GM06990 (cell line): ENCODE data around the gene KIF12.

Experiments used
- DNase-seq: peaks from one replicate; pipeline ENCODE4 v3.0.0-alpha.2; 2011; ENCODE audit not compliant: insufficient read length; ENCODE audit errors: extremely low read depth
- H3K27me3 ChIP-seq: replicated peaks from 2 replicates; pipeline ENCODE4 v1.6.0; 2011; ENCODE audit warnings: low read length; ENCODE audit not compliant: control insufficient read depth, insufficient read depth
- H3K36me3 ChIP-seq: 2 replicates; pipeline ENCODE4 v1.5.1; 2011; ENCODE audit warnings: low read length; ENCODE audit not compliant: control insufficient read depth, insufficient read depth
- H3K4me3 ChIP-seq: replicated peaks from 2 replicates; pipeline ENCODE4 v1.5.1; 2011; ENCODE audit warnings: low read depth, mild to moderate bottlenecking, control low read depth, low read length
- CTCF ChIP-seq: IDR thresholded peaks from 2 replicates; pipeline ENCODE4 v1.5.1; 2011; ENCODE audit warnings: low read length, control low read depth, mild to moderate bottlenecking, inconsistent platforms; ENCODE audit not compliant: insufficient read depth, poor library complexity, severe bottlenecking

KIF12 gene

DNA sequence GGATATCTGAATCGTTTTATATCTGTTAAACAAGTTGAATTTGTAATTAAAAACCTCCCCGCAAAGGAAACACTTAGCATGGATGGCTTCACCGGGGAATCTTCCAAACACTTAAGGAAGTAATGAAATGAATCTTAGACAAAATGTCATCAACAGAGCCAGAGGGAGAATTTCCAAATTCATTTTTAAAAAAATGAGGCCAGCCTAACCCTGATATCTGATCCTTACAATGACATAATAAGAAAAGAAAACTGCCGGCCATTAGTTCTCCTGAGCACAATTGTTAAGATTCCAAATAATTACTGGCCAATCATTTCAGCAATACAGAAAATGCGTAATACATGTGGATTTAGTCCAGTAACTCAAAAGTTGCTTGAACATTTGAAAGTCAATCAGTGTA is 6.1 kb upstream of the KIF12 start:
- Histone ChIP-seq H3K4me3 (no peak overlapping the region), H3K27me3 (no peaks in the 10 kb centered on the region), H3K36me3 (no peaks in the 10 kb centered on the region)
- no peak for DNase-seq
- TF ChIP-seq CTCF, result no peak

DNA sequence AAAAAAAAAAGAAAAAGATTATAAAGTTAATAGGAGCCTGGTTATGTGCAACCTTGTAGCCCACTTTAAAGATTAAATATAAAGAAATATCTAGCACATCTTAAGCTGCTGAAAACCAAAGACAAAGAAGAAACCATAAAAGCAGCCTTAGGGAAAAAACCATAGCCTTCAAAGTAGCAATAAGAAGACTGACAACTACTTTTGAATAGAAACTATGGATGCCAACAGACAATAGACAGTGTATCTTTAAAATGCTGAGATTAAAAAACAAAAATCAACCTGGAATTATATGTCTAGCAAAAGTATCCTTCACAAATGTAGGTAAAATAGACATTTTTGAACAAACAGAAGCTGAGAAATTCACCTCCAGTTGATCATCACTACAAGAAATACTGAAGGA is 3.4 kb upstream of the KIF12 start:
- DNase-seq, result no peak
- no peak overlapping the region for H3K4me3 ChIP-seq
- no peaks in the 10 kb centered on the region for H3K27me3 ChIP-seq
- TF ChIP-seq CTCF, result no peak
- H3K36me3 ChIP-seq, result no peaks in the 10 kb centered on the region

GRCh38 chr9:114100536-114100935 is 1.4 kb upstream of the KIF12 start:
- TF ChIP-seq CTCF, result no peak

DNA sequence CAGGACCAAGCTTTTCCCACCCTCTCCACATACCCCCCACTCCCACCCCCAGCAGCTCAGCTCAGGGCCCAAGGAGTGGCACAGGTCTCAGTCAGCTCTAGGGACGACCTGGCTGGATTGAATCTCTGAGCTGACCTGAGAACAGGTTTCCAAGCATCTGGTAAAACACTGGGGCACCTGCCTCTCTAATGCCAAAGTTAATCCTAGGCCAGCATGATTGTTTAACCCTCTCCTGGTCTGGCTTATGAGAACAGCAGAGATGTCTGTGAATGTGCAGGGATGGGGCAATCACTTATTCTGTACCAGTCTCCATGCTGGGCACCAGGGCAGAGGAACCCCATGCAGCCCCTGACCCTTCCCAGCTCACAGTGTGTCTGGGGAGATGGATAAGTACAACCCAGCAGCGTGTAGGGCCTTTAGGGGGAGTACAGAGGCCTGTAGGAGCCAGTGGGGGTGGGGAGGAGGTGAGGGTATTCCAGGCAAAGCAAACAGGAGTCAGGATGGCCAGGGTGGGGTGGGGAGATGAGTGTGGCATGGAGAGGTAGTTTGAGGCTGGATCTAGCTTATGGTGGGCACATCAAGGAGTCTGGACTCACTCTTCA is 678 bp upstream of the KIF12 start:
- H3K27me3 ChIP-seq, result no peaks in the 10 kb centered on the region
- no peak for TF ChIP-seq CTCF
- H3K4me3 ChIP-seq, result no peak overlapping the region
- H3K36me3 ChIP-seq, result no peaks in the 10 kb centered on the region
- no peak for DNase-seq

More at GRCh38 chr9:114100536-114100935, 1.4 kb upstream of the KIF12 start:
- Histone ChIP-seq H3K36me3 (no peaks in the 10 kb centered on the region), H3K27me3 (no peaks in the 10 kb centered on the region), H3K4me3 (no peak overlapping the region)
- DNase-seq, result no peak

- no peak for TF ChIP-seq CTCF
- no peaks in the 10 kb centered on the region for H3K36me3 ChIP-seq
- no peak overlapping the region for H3K4me3 ChIP-seq
- H3K27me3 ChIP-seq, result no peaks in the 10 kb centered on the region
- no peak for DNase-seq
Measured at GRCh38 chr9:114098021-114098935, 814 bp downstream of the KIF12 start.
